HL-60 (cell line): ENCODE data around the gene DIP2C.

Experiments
- DNase-seq, 2 experiments: peaks; one replicate each; pipeline ENCODE4 v3.0.0-alpha.2; 2010 to 2020; ENCODE audit warnings: low read depth in 1 of 2, low spot score in 1 of 2
- H3K27ac ChIP-seq: fragments of 250-450 bp; sonication (Bioruptor Pico); replicated peaks from 2 replicates; pipeline ENCODE4 v1.5.1; 2020; ENCODE audit warnings: mild to moderate bottlenecking, moderate library complexity
- H3K27me3 ChIP-seq: fragments of 250-450 bp; sonication (Bioruptor Pico); 2 replicates; pipeline ENCODE4 v1.5.1; 2021; ENCODE audit warnings: mild to moderate bottlenecking, moderate library complexity; ENCODE audit not compliant: insufficient read depth, poor library complexity, severe bottlenecking
- H3K4me3 ChIP-seq: replicated peaks from 2 replicates; pipeline ENCODE4 v1.5.1; 2011; ENCODE audit warnings: mild to moderate bottlenecking, control low read depth, low read length; ENCODE audit not compliant: insufficient read depth
- GABPA ChIP-seq: IDR thresholded peaks from 2 replicates; pipeline ENCODE4 v1.6.1; 2012; ENCODE audit warnings: low read depth
- POLR2AphosphoS5 ChIP-seq: IDR thresholded peaks from 2 replicates; pipeline ENCODE4 v1.6.1; 2012; ENCODE audit warnings: low read depth
- SPI1 ChIP-seq: IDR thresholded peaks from 2 replicates; pipeline ENCODE4 v1.6.1; 2012; ENCODE audit warnings: low read depth, mild to moderate bottlenecking, borderline replicate concordance
- TF ChIP-seq, protein P1 (sequence below): IDR thresholded peaks from one replicate; pipeline ENCODE4 v1.5.1; 2011; ENCODE audit warnings: low read length, control low read depth, inconsistent platforms; ENCODE audit not compliant: insufficient read depth
- TF ChIP-seq, protein P2 (sequence below): IDR thresholded peaks from 2 replicates; pipeline ENCODE4 v1.6.1; 2012; ENCODE audit warnings: low read depth; ENCODE audit not compliant: insufficient replicate concordance

Gene DIP2C

DNA sequence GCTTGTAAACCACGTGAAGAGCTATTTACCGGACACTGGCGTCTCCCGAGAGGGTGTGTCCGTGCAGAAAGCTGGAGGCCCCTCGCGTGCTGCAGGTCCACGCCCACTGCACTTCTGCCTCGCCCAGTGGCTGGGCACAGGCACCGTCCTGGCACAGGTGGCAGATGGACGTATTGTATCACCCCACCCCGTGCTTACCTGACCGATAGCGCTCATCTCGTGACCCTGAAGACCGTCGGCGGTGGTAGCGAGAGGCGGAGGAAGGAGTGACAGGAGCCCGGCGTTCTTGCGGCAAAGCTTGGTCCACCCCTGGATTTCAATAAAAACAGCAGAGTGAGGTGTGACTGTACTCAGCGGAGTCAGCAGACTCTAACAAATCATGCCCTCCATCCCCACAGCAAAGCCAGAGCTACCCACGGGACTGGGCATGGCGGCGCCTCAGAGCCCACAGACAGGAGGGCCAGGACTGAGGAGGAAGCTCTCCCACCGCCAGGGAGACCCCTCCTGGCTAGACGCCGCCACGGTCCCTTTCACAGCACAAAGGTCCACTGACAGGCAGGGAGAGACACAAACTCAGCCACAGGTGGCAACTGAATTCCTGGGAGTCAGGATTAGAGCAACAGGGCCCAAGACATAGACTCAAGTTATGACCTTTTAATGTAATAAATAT lies 217.1 kb downstream of the DIP2C start:
- no peak for DNase-seq
- H3K27me3 ChIP-seq = no peaks in the 10 kb centered on the region
- TF ChIP-seq, protein P1, sequence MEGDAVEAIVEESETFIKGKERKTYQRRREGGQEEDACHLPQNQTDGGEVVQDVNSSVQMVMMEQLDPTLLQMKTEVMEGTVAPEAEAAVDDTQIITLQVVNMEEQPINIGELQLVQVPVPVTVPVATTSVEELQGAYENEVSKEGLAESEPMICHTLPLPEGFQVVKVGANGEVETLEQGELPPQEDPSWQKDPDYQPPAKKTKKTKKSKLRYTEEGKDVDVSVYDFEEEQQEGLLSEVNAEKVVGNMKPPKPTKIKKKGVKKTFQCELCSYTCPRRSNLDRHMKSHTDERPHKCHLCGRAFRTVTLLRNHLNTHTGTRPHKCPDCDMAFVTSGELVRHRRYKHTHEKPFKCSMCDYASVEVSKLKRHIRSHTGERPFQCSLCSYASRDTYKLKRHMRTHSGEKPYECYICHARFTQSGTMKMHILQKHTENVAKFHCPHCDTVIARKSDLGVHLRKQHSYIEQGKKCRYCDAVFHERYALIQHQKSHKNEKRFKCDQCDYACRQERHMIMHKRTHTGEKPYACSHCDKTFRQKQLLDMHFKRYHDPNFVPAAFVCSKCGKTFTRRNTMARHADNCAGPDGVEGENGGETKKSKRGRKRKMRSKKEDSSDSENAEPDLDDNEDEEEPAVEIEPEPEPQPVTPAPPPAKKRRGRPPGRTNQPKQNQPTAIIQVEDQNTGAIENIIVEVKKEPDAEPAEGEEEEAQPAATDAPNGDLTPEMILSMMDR = no peak
- H3K4me3 ChIP-seq = no peak overlapping the region
- H3K27ac ChIP-seq = no peak overlapping the region

DNA sequence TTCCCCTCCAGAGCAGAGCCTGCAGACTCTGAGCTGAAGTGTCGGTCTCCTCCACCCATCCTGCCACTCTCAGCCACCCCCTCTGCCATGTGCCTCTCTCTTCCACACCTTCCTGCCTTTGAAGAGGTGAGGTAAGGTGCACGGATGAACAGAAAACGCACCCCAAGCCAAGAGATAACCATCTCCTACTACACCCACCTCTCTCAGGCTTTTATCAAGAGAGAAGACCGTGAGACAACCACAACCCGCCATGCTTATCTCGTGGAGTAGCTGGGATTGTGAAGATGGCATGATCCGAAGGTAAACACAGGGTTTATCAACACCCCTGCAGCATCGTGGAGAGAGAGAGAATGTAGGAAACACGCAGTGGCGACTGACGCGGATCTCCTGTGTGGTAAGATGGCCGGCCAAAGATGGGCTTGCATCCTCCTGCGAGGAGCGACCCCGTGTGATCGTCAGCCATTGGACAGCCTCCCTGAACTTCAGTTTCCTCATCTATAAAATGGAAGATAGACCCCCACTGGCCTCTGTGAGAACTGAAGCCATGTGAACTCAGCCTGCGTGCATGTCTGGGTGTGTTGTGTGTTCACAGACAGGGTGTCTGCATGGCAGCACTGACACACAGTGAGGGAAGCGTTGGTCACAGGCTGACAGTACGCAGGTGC lies 219.0 kb downstream of the DIP2C start:
- DNase-seq = no peak
- H3K27me3 ChIP-seq = no peaks in the 10 kb centered on the region
- H3K4me3 ChIP-seq = no peak overlapping the region
- no peak overlapping the region for H3K27ac ChIP-seq
- TF ChIP-seq, protein P2, sequence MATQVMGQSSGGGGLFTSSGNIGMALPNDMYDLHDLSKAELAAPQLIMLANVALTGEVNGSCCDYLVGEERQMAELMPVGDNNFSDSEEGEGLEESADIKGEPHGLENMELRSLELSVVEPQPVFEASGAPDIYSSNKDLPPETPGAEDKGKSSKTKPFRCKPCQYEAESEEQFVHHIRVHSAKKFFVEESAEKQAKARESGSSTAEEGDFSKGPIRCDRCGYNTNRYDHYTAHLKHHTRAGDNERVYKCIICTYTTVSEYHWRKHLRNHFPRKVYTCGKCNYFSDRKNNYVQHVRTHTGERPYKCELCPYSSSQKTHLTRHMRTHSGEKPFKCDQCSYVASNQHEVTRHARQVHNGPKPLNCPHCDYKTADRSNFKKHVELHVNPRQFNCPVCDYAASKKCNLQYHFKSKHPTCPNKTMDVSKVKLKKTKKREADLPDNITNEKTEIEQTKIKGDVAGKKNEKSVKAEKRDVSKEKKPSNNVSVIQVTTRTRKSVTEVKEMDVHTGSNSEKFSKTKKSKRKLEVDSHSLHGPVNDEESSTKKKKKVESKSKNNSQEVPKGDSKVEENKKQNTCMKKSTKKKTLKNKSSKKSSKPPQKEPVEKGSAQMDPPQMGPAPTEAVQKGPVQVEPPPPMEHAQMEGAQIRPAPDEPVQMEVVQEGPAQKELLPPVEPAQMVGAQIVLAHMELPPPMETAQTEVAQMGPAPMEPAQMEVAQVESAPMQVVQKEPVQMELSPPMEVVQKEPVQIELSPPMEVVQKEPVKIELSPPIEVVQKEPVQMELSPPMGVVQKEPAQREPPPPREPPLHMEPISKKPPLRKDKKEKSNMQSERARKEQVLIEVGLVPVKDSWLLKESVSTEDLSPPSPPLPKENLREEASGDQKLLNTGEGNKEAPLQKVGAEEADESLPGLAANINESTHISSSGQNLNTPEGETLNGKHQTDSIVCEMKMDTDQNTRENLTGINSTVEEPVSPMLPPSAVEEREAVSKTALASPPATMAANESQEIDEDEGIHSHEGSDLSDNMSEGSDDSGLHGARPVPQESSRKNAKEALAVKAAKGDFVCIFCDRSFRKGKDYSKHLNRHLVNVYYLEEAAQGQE = no peak
- TF ChIP-seq, protein P1 = no peak
- no peak for TF ChIP-seq POLR2AphosphoS5
- TF ChIP-seq GABPA = no peak
- no peak for TF ChIP-seq SPI1

DNA sequence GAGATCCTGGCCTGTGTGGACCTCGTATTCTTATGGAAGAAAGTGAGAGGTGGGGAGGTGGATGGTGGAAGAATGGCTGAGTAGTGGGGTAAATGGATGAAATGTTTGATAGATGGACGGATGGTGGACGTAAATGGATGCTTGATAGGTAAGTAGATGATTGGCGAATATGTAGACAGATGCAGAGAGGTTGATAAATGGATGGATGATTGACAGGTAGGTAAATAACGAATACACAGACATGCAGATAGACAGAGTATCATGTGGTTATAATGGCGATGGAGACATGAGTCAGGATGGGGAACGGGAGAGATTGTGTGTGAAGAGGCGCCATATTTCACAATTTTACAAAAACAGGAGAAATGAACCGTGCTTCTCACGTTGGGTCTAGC lies 219.5 kb downstream of the DIP2C start:
- no peak for DNase-seq
- Histone ChIP-seq H3K27ac (no peak overlapping the region), H3K27me3 (no peaks in the 10 kb centered on the region), H3K4me3 (no peak overlapping the region)
- TF ChIP-seq, protein P2 = no peak

DNA sequence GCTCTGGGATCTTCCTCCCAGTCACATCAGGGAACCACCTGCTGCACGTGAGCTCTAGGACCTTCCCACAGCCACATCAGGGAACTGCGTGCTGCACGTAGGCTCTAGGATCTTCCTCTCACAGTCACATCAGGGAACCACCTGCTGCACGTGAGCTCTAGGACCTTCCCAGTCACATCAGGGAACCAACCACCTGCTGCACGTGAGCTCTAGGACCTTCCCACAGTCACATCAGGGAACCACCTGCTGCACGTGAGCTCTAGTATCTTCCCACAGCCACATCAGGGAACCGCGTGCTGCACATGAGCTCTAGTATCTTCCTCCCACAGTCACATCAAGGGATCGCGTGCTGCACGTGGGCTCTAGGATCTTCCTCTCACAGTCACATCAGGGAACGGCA lies 229.7 kb downstream of the DIP2C start:
- H3K27me3 ChIP-seq = no peaks in the 10 kb centered on the region
- no peak overlapping the region for H3K27ac ChIP-seq
- TF ChIP-seq POLR2AphosphoS5 = no peak
- TF ChIP-seq, protein P2 = no peak
- TF ChIP-seq SPI1 = no peak
- TF ChIP-seq GABPA = no peak
- TF ChIP-seq, protein P1 = no peak
- no peak overlapping the region for H3K4me3 ChIP-seq
- DNase-seq = no peak
